ENCODE data around the gene PTP4A2.

DNA sequence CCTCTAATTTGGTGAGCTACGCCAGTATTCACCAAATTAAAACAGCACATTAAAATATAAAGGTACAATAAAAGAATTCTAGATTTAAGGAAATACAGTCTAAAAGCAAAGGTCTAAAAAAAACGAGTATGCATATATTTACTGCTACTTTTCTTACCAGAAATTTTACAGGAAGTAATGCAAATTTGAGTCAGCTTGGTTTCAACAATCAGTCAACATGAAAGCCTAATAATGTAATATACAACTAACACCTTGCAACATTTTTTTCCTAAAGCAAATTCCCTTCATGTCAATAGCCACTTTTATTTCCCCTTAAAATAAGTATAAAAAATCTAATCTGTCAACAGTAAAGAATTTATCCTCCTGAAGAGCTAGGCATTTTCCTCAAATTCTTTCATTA, 11.9 kb downstream of the PTP4A2 start:
- TF ChIP-seq ZNF274 (IDR thresholded peaks at IDR 0.05; ENCODE audit: low read depth, low read length) (no peak), YY1 (IDR thresholded peaks at IDR 0.05; ENCODE audit: insufficient read depth, insufficient read length) (no peak), SUZ12 (IDR thresholded peaks at IDR 0.05; ENCODE audit: extremely low read depth, insufficient read depth, insufficient read length) (no peak)

All from NT2/D1 (cell line).